ENCODE data around the gene GPC4. TPM values are rescaled to one million over a fixed set of nuclear protein-coding genes. Genes with fewer than 3 reads are reported as not detected.
A peak's percentile ranks its signal among the peaks of the same experiment; 100 is the strongest.

Gene GPC4
- total RNA-seq, 4 donors from 2014 or later = 5.9 to 20.2 (median 8.8) TPM

DNA sequence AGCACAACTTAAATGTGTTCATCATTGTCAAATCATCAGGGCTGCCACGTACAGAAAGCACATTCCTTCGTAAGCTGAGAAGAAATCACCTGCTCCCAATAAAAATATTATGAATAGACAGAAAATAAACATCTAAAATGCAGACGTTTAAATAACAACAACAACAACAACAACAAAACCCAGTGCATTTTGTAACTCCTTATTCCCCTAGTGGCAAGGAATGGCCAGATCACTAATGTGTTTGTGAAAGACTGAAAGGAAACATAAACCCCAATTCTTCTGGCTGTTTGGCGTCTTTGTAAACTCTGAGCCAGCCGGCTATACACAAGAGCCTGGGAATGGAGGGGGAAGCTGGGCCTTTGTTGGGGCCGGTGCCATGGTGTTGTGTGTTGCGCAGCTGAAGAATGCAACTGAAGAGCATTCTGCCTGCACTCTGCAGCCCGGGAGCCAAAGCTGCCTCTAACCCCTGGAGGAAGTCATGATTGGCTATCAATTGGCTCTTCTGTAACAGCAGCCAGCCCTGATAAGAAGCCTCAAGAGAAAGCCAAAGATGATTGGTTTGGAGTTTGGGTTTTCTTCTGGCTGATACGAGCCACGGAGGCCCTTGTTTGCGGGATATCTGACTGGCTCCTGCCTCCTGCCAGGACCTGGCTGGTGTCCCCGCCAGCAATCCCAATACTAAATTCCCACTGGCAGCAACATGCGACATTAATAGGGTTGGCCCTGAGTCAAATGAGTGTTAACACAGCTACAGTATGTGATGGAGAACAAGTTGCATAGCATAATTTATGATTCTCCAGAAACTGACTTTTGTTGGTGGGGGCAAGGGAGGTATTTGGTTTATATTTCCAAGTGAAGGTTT, 107.4 kb downstream of the GPC4 start:
- no peaks in the 10 kb centered on the region for H3K9me3 ChIP-seq
- no peaks in the 10 kb centered on the region for H3K36me3 ChIP-seq
- TF ChIP-seq, protein P1, sequence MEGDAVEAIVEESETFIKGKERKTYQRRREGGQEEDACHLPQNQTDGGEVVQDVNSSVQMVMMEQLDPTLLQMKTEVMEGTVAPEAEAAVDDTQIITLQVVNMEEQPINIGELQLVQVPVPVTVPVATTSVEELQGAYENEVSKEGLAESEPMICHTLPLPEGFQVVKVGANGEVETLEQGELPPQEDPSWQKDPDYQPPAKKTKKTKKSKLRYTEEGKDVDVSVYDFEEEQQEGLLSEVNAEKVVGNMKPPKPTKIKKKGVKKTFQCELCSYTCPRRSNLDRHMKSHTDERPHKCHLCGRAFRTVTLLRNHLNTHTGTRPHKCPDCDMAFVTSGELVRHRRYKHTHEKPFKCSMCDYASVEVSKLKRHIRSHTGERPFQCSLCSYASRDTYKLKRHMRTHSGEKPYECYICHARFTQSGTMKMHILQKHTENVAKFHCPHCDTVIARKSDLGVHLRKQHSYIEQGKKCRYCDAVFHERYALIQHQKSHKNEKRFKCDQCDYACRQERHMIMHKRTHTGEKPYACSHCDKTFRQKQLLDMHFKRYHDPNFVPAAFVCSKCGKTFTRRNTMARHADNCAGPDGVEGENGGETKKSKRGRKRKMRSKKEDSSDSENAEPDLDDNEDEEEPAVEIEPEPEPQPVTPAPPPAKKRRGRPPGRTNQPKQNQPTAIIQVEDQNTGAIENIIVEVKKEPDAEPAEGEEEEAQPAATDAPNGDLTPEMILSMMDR (IDR thresholded peaks at IDR 0.05) = no peak
- no peak for TF ChIP-seq POLR2A (IDR thresholded peaks at IDR 0.05)
- H3K4me3 ChIP-seq = no peak overlapping the region
- H3K27ac ChIP-seq = peak overlapping the region in 1 of 2 donors; percentile 7
- peak; percentile 18 to 21 for DNase-seq
- intact Hi-C loops (cut with DNase I; ENCODE audit: low total_unique reads) = no loop called here
- H3K4me1 ChIP-seq = no peaks in the 10 kb centered on the region
- no peaks in the 10 kb centered on the region for H3K27me3 ChIP-seq

DNA sequence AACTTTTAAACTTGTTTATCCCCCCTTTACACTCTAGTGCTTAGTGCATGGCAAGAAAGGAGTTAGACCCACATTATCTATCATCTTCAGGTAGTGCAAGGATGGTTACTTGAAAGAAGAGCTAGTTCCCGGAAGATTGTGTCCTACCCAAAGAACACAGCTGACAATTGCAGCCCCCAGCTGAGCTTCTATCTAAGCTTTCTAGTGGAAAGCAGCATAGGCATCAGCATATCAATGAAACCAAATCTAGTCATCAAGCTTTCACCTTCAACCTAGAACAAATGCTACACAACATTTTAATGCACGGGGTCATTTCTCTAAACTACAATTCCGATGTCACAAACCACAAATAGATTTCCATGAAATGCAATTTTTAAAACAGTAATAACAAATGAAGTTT, 108.2 kb downstream of the GPC4 start:
- no peak for DNase-seq
- no peak overlapping the region for H3K4me3 ChIP-seq
- TF ChIP-seq, protein P1 (IDR thresholded peaks at IDR 0.05) = no peak
- TF ChIP-seq POLR2A (IDR thresholded peaks at IDR 0.05) = no peak
- no peaks in the 10 kb centered on the region for H3K4me1 ChIP-seq
- intact Hi-C loops (cut with DNase I; ENCODE audit: low total_unique reads) = no loop called here
- H3K27me3 ChIP-seq = no peaks in the 10 kb centered on the region
- H3K9me3 ChIP-seq = no peaks in the 10 kb centered on the region
- no peak overlapping the region for H3K27ac ChIP-seq
- no peaks in the 10 kb centered on the region for H3K36me3 ChIP-seq

DNA sequence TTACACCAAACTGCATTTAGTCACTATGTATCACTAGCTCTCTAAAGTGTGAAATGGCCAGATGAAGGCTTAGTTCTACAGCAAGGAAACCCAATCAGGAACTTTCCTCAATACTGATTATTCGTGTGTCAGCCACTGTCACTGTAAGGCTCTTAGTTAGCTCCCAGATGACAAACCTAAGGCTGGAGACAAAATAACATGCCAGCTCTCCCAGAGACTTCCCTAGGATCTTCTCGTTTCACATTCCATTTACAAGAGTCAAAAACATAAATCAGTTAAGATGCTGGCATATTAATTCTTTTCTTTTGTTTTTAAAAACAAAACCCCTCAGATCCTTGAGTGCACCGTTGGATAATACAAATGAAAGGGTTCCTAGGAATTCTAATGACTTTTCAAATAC, 109.0 kb downstream of the GPC4 start:
- H3K9me3 ChIP-seq = no peaks in the 10 kb centered on the region
- TF ChIP-seq, protein P1 (IDR thresholded peaks at IDR 0.05) = no peak
- TF ChIP-seq POLR2A (IDR thresholded peaks at IDR 0.05) = no peak
- H3K4me1 ChIP-seq = no peaks in the 10 kb centered on the region
- H3K36me3 ChIP-seq = no peaks in the 10 kb centered on the region
- DNase-seq = no peak
- H3K27ac ChIP-seq = no peak overlapping the region
- H3K4me3 ChIP-seq = no peak overlapping the region
- intact Hi-C loops (cut with DNase I; ENCODE audit: low total_unique reads) = no loop called here
- no peaks in the 10 kb centered on the region for H3K27me3 ChIP-seq

DNA sequence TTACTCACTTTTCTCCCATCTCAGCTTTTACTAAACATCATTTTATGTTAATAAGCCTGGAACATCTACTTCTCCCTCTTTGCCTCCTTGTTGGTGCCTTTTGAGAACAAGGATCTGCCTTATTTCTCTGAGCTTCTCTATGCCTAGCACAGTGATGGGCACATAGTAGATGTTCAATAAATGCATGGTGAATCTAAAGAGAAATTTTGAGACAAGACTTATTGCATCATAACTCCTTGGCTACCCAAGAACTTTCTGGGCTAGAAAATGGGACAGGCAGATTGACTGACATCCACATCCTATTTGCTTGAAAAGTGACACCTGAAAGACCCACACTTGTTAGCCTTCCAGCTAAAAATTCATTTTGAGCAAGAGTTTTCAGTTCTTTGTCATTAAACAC, 109.9 kb downstream of the GPC4 start:
- Histone ChIP-seq H3K36me3 (no peaks in the 10 kb centered on the region), H3K27ac (no peak overlapping the region), H3K4me1 (no peaks in the 10 kb centered on the region), H3K27me3 (no peaks in the 10 kb centered on the region), H3K9me3 (no peaks in the 10 kb centered on the region), H3K4me3 (no peak overlapping the region)
- TF ChIP-seq POLR2A (IDR thresholded peaks at IDR 0.05) = no peak
- TF ChIP-seq, protein P1 (IDR thresholded peaks at IDR 0.05) = no peak
- no peak for DNase-seq
- intact Hi-C loops (cut with DNase I; ENCODE audit: low total_unique reads) = no loop called here

DNA sequence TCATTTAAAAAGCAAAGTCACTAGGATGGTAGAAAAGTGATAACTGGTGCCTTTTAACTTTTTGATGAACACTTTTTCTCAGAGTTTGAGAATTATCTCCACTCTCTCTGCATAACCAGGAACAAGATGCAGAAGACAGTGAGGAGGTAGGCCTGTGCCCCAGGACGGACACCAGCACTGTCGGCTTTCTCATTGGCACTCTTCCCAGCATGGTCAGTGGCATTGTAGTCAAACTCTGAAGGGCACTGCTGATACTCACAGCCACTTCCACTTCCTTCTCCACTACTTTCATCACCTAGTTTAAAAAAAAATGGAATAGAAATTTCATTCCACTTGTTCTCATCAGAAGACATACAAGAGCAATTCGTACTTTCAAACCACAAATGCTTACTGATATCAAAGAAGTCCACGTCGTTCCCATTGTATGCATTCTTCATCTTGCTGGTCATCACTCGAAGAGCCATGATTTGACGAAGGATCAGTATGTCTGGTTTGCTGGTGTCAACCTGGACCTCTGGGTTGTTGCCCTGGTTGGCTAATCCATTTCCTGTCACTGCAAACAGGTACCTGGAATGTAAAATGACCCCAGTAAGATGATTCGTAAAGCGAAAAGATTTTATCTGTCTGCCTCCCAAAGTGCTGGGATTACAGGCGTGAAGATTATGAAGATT, 112.4 kb downstream of the GPC4 start:
- TF ChIP-seq, protein P1 (IDR thresholded peaks at IDR 0.05) = no peak
- no peak for TF ChIP-seq POLR2A (IDR thresholded peaks at IDR 0.05)
- Histone ChIP-seq H3K4me3 (no peak overlapping the region), H3K27me3 (no peaks in the 10 kb centered on the region), H3K27ac (no peak overlapping the region), H3K9me3 (no peaks in the 10 kb centered on the region), H3K4me1 (no peaks in the 10 kb centered on the region), H3K36me3 (no peaks in the 10 kb centered on the region)
- DNase-seq = no peak
- intact Hi-C loops (cut with DNase I; ENCODE audit: low total_unique reads) = no loop called here
